GM03348 (cell line): ENCODE measurements around the gene FBXO44.

Experiments
- DNase-seq: peaks from one replicate; pipeline ENCODE4 v3.0.0; 2012; ENCODE audit warnings: low spot score

The FBXO44 gene

DNA sequence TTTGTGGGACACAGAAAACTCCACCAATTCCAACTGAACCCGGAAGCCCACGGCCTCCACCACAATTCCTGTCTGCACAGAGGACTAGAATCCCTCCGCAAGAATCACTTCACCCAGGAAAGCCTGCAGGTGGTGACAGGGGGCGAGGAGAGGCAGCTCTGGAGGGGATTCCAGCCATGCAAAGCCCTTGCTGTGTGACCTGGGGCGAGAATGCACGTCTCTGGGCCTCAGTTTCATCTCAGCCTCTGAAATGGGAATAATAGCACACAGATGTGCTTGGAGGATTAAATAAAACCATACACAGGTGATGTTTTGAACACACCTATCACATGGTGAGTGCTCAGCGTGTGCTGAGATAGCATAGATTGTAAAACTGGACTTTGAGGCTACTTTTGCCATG is 14.6 kb upstream of the FBXO44 start:
- no peak for DNase-seq

DNA sequence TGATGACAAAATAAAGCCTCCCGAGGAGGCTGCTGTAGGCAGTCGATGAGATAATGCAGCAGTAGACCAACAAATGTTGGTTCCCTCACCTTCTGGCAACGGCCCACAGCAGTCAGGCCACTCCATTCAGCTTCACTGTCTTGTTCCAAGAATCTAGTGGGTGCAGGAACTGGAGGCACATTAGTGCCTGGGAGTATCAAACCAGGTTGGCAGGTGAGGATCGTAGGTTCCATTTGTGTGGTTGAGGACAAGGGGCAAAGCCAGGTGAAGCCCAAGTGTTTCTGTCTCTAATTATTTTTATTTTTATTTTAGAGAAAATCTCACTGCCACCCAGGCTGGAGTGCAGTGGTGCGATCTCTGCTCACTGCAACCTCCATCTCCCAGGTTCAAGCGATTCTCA is 13.7 kb upstream of the FBXO44 start:
- DNase-seq = no peak

GRCh38 chr1:11641776-11642305 is 12.8 kb upstream of the FBXO44 start:
- no peak for DNase-seq

DNA sequence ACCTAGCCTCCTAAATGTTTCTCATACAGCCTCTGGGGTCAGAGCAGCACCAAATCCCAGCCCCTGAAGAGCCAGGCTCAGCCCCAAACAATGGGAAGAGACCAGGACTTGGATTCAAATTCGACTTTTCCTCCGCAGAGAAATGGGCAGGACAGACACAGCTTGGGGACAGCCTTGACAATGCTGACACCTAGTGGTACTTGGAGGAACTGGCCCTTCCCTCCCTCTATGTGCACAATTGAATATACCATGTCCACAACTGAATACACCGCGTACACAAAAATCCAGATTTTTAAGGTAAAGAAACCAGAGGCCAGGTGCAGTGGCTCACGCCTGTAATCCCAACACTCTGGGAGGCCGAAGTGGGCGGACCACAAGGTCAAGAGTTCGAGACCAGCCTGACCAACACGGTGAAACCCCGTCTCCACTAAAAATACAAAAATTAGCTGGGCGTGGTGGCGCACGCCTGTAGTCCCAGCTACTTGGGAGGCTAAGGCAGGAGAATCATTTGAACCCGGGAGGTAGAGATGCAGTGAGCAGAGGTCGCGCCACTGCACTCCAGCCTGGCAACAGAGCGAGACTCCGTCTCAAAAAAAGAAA is 12.2 kb upstream of the FBXO44 start:
- DNase-seq = peak; percentile 91

GRCh38 chr1:11643782-11644181 is 10.9 kb upstream of the FBXO44 start:
- no peak for DNase-seq

DNA sequence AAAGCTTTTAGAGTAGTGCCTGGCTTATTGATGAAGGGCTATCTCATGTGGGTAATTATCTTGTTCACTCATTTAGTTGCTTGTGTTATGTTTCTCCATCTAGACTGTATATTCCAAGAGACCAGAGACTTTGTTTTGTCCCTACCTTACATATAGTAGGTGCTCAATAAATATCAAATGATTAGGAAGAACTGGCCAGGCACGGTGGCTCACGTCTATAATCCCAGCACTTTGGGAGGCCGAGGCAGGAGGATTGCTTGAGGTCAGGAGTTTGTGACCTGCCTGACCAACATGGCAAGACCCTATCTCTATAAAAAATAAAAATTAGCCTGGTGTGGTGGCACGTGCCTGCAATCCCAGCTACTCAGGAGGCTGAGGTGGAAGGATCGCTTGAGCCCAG is 9.4 kb upstream of the FBXO44 start:
- DNase-seq = no peak

GRCh38 chr1:11645670-11646265 is 8.9 kb upstream of the FBXO44 start:
- DNase-seq = peak; percentile 85

DNA sequence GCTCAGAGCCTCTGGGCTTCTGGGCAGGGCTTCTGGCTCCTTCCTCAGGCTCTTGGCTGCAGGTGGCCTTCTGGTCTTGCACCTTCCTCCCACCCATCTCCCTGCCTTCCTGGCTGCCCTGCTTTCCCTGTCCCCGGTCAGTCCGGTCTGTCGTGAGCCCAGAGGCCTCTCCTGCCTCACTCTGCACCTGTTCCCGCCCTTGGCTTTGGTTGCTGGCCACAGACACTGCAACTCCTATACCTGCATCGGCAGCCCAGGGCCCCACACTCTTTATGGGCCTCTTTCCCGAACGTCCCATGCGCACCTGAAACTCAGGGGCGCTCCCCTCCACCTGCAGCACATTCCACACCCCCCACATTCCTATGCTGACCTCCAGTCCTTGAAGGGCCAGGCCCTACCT is 8.4 kb upstream of the FBXO44 start:
- no peak for DNase-seq

DNA sequence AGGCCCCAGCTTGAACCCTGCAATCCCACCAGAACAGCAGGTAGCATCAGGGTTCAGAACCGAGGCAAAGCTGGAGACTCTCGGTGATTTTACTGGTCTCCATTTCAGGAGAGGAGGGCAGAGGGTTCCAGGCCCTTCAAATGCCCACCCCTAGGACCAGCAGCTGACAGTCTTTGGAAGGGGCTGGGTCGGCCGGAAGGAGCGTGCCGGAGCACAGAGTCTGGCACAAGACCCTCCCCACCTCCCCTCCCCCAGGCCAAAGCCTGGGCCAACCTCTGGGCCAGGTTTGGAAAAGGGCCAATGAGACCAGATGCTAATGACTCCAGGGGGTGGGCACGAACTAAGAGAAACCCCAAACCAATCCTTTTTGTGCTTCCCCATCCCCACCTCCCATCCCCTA is 7.3 kb upstream of the FBXO44 start:
- no peak for DNase-seq

DNA sequence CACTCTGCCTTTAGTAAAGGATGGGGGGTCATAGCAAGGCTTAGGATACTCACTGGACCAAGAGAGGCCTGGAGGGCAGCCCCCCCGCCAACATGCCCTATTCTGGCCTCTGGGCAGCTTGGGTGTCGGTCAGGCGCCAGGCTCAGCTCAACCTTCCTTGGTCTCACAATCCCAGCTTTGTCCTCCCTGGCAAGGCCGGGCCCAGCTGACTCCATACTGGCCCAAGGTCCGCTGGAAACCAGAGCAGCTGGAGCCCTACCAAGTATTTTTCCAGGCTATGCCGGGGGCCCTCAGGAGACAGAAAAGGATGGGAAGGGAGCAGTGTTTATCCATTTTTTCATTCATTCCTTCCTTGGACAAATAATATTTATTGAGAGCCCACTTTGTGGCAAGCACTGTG is 6.6 kb upstream of the FBXO44 start:
- no peak for DNase-seq

GRCh38 chr1:11648732-11649158 is 5.9 kb upstream of the FBXO44 start:
- peak; percentile 46 for DNase-seq

DNA sequence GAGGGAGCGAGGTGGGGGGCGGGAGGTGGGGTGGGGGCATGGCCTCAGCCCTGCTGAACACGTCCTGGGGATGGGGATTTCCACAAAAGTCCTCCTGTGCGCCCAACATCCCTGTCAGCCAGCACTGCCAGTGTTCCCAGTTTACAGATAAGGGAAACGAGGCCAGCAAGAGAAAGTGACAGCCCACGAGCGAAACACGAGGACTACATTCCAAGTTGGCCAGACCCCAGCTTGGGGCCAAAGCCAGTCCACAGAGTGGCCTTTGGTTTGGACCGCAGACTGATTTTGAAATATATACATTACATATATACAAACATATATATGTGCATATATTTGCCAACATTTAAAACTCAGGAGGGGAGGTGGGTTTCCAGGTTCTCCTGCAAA is 5.4 kb upstream of the FBXO44 start:
- no peak for DNase-seq

GRCh38 chr1:11649624-11650330 is 4.9 kb upstream of the FBXO44 start:
- no peak for DNase-seq

GRCh38 chr1:11650331-11650991 is 4.2 kb upstream of the FBXO44 start:
- DNase-seq = peak; percentile 86

DNA sequence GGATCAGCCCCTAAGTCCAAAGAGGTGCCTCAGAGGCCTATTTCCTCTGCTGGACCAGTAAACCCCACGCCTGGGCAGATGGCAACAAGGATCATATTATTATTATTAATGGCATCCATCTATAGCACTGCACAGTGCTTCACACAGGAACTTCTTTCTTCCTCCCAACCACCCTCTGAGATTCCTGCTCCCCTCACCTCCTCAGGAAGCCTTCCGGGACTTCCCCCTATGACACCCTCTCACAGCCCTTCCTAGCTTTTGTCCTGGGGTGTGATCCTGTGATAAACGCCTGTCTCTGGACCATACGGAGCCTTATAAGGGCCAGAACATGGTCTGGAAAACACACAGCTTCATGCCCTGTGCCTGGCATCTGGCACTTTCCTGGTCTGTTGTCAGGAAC is 3.7 kb upstream of the FBXO44 start:
- no peak for DNase-seq

DNA sequence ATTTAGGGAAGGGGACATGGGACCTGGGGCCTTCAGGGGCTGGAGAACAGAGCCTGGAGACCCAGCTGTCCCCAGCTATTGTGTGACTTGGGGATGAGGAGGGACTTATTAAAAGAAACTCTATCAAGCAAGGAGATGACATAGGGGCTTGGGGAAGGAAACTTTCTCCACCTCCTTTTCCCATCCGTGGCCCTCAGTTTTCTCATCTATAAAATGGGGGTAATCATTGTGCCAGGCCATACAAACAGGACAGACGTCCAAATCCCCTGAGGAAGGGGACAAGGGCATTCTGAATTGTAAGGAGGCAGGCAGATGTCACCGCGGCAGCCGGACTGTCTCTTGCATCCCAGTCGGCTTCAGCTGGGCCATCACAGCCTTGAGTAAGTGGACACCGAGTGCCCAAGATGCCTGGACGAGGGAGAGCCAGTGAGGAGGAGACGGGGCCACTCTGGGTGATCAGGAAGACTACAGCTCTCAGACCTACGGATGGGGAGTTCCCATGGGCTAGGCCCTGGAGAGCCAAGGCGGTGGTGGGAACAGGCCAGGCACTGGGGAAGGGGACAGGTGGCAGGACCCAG is 2.4 kb upstream of the FBXO44 start:
- DNase-seq = no peak

- no peak for DNase-seq
These were observed 1.4 kb upstream of the FBXO44 start for GRCh38 chr1:11653101-11653860.

DNA sequence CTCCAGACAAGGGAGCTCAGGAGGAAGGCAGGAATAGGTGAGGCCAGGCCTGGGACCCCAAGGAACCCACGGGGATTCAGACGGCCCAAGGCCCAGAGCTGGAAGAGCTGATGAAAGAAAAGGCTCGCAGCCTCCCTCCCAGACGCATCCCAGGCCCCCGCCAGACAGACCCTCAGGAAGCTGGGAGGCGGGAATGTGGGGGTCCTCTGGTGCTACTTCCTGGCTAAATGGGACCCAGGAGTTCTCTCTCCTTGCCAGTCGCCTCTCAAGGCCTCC is 878 bp upstream of the FBXO44 start:
- DNase-seq = no peak

- DNase-seq = peak; percentile 32
These were observed 497 bp downstream of the FBXO44 start for GRCh38 chr1:11654939-11655808.

GRCh38 chr1:11657654-11658053 is 3.0 kb downstream of the FBXO44 start:
- DNase-seq = no peak

GRCh38 chr1:11658542-11658941 is 3.9 kb downstream of the FBXO44 start:
- no peak for DNase-seq
